Body of pancreas (tissue), 4 donors: ENCODE measurements around the gene SYVN1. TPM values are rescaled to one million over a fixed set of nuclear protein-coding genes. Genes with fewer than 3 reads are reported as not detected.

Experiments
- ATAC-seq: fragments of 150-250 bp; one replicate; pipeline ENCODE4 v1.9.1; 2016
- DNase-seq, 4 donors: peaks; one replicate each; pipeline ENCODE4 v3.0.0-alpha.2; 2019
- H3K27ac ChIP-seq, 4 donors: fragments of 200-600 bp; sonication (generic); 1 replicate in 3 of 4; 2 replicates in 1 of 4; pipeline versions ENCODE4 v1.5.1 to v1.6.1; 2016 to 2019; ENCODE audit warnings: mild to moderate bottlenecking in 1 of 4, mixed read lengths in 1 of 4, moderate library complexity in 1 of 4
- H3K27me3 ChIP-seq, 2 donors: fragments of 200-600 bp; sonication (generic); one replicate each; pipeline ENCODE4 v1.6.0; 2016; ENCODE audit warnings: mild to moderate bottlenecking in 1 of 2
- H3K36me3 ChIP-seq, 2 donors: fragments of 200-600 bp; sonication (generic); replicated peaks in 1 of 2; 2 replicates each; pipeline ENCODE4 v1.5.1; 2016; ENCODE audit warnings: low read depth in 2 of 2; ENCODE audit not compliant: insufficient read depth in 1 of 2
- H3K4me1 ChIP-seq: fragments of 200-600 bp; sonication (generic); one replicate; pipeline ENCODE4 v1.6.0; 2016
- H3K4me3 ChIP-seq, 2 donors: fragments of 200-600 bp; sonication (generic); 1 replicate in 1 of 2; 2 replicates in 1 of 2; pipeline ENCODE4 v1.5.1; 2016 to 2019
- H3K9me3 ChIP-seq, 3 donors: fragments of 200-600 bp; sonication (generic); 1 replicate in 2 of 3; 2 replicates in 1 of 3; pipeline ENCODE4 v1.5.1; 2016
- POLR2A ChIP-seq, 3 donors: fragments of 450-650 bp; IDR thresholded peaks; one replicate each; pipeline ENCODE4 v1.6.1; 2016; ENCODE audit warnings: antibody characterized with exemption in 3 of 3, mild to moderate bottlenecking in 2 of 3
- WGBS, 2 donors: methylation state at CpG; one replicate each; pipeline ENCODE4 v1.1.5; 2017; 5-methylcytosine and 5-hydroxymethylcytosine counted together
- intact Hi-C: fragments of 100-400 bp; cut with DNase I; formaldehyde crosslinking; loops from one replicate; pipeline ENCODE4 v1.15.1; 2023
- total RNA-seq, 2 donors: library from RNA; depleted of rRNA; stranded (reverse); fragments of >200 nt; gene quantifications; one replicate each; pipeline ENCODE4 v1.1.0, GENCODE V29; 2016
- TF ChIP-seq, protein P1 (sequence below), 7 experiments: fragments of 450-650 bp in 4 of 7; fragments of 200-600 bp in 3 of 7; sonication (generic) in 3 of 7; IDR thresholded peaks; one replicate each; pipeline ENCODE4 v1.5.1; 2016 to 2019; ENCODE audit warnings: antibody characterized with exemption in 7 of 7

SYVN1 gene
- total RNA-seq, 2 donors from 2014 or later: 41.0 to 97.2 TPM

GRCh38 chr11:65111744-65112545 is 22.4 kb downstream of the SYVN1 start, which contains the start of gene TM7SF2:
TM7SF2 (plus strand) TSS chr11:65111872; CDS start chr11:65112016, 144 bp downstream.
- WGBS, 2 donors: 0 to 1% methylated on average over 33 to 61 of the region's 64 CpGs
- Histone ChIP-seq H3K36me3 (peaks cover 0 to 7% of the 10 kb centered on the region in 2 donors), H3K4me1 (peaks cover 66% of the 10 kb centered on the region), H3K9me3 (no peaks in the 10 kb centered on the region), H3K4me3 (peak within 1 kb of the TSS; percentile 20 to 66), H3K27me3 (no peaks in the 10 kb centered on the region), H3K27ac (peak within 1 kb of the TSS; percentile 70 to 93 (median 88))
- TF ChIP-seq, protein P1, sequence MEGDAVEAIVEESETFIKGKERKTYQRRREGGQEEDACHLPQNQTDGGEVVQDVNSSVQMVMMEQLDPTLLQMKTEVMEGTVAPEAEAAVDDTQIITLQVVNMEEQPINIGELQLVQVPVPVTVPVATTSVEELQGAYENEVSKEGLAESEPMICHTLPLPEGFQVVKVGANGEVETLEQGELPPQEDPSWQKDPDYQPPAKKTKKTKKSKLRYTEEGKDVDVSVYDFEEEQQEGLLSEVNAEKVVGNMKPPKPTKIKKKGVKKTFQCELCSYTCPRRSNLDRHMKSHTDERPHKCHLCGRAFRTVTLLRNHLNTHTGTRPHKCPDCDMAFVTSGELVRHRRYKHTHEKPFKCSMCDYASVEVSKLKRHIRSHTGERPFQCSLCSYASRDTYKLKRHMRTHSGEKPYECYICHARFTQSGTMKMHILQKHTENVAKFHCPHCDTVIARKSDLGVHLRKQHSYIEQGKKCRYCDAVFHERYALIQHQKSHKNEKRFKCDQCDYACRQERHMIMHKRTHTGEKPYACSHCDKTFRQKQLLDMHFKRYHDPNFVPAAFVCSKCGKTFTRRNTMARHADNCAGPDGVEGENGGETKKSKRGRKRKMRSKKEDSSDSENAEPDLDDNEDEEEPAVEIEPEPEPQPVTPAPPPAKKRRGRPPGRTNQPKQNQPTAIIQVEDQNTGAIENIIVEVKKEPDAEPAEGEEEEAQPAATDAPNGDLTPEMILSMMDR (IDR thresholded peaks at IDR 0.05): peak in 1 of 7 experiments; percentile 7
- peak; percentile 97 to 99 (median 99) for TF ChIP-seq POLR2A (IDR thresholded peaks at IDR 0.05)
- peak; percentile 85 for ATAC-seq
- peak; percentile 98 to 99 (median 99) for DNase-seq
- intact Hi-C loops: no loop called here

DNA sequence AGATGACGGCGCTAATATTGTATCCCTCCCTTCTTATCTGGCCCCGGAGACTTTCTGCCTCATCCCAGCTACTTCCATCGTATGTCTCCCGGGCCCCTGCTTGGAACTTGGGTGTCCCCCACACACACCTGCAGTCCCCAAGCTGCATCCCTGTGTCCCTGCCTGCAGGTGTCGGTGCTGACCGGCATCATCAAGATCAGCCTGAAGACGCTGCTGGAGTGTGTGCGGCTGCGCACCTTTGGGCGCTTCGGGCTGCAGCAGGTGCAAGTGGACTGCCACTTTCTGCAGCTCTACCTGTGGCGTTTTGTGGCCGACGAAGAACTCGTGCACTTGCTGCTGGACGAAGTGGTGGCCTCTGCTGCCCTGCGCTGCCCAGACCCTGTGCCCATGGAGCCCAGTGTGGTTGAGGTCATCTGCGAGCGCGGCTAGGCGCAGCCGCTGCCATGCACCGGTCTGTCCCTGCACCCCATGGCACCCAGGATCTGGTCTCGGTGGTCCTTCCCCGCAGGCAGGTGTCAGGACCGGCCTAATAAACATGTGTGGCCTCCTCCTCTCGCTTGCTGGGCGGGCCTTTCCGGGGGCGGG is 23.1 kb downstream of the SYVN1 start:
- TF ChIP-seq, protein P1 (IDR thresholded peaks at IDR 0.05): no peak
- no peak for TF ChIP-seq POLR2A (IDR thresholded peaks at IDR 0.05)
- DNase-seq: peak in 1 of 4 donors; percentile 24
- WGBS, 2 donors: 51 to 57% methylated on average over 31 of the region's 31 CpGs
- peaks cover 59% of the 10 kb centered on the region for H3K4me1 ChIP-seq
- H3K27me3 ChIP-seq: no peaks in the 10 kb centered on the region
- intact Hi-C loops: no loop called here
- H3K9me3 ChIP-seq: no peaks in the 10 kb centered on the region
- no peak for ATAC-seq
- H3K36me3 ChIP-seq: peaks cover 0 to 7% of the 10 kb centered on the region in 2 donors
- H3K4me3 ChIP-seq: no peak overlapping the region
- H3K27ac ChIP-seq: peak overlapping the region in 3 of 4 donors; percentile 83 to 93 (median 92)

DNA sequence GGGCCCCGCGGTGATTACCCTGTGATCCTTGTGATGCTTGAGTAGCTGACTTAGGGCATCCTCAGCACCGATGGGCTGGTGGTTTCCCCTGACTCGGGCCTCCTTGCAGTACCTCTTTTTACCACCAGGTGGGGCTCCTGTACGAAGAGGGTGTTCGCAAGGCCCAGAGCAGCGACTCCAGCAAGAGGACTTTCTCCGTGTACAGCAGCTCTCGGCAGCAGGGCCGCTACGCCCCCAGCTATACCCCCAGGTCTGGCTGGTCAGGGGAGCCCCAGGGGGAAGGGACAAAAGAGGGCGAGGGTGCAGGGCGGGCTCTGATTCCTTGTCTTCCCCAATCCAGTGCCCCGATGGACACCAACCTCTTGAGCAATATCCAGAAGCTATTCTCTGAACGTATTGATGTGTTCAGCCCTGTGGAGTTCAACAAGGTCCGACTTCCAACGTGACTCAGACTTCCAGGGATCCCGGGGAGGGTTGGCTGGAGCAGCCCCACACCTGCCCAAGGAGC is 23.9 kb downstream of the SYVN1 start:
- 6 to 8% methylated on average over 17 to 18 of the region's 18 CpGs for WGBS, 2 donors
- Histone ChIP-seq H3K27ac (peak overlapping the region in 3 of 4 donors; percentile 42 to 93 (median 83)), H3K36me3 (peaks cover 0 to 7% of the 10 kb centered on the region in 2 donors), H3K4me3 (no peak overlapping the region), H3K4me1 (peaks cover 54% of the 10 kb centered on the region), H3K27me3 (no peaks in the 10 kb centered on the region), H3K9me3 (no peaks in the 10 kb centered on the region)
- TF ChIP-seq, protein P1 (IDR thresholded peaks at IDR 0.05): peak; percentile 94 to 99 (median 96)
- no peak for TF ChIP-seq POLR2A (IDR thresholded peaks at IDR 0.05)
- ATAC-seq: peak; percentile 37
- intact Hi-C loops: no loop called here
- DNase-seq: peak; percentile 88 to 94 (median 90)

- ATAC-seq: no peak
- 83 to 84% methylated on average over 20 to 33 of the region's 36 CpGs for WGBS, 2 donors
- TF ChIP-seq, protein P1 (IDR thresholded peaks at IDR 0.05): no peak
- TF ChIP-seq POLR2A (IDR thresholded peaks at IDR 0.05): no peak
- H3K36me3 ChIP-seq: peaks cover 0 to 7% of the 10 kb centered on the region in 2 donors
- DNase-seq: peak in 1 of 4 donors; percentile 5
- H3K27me3 ChIP-seq: no peaks in the 10 kb centered on the region
- peaks cover 54% of the 10 kb centered on the region for H3K4me1 ChIP-seq
- no peaks in the 10 kb centered on the region for H3K9me3 ChIP-seq
- no peak overlapping the region for H3K27ac ChIP-seq
- H3K4me3 ChIP-seq: no peak overlapping the region
- intact Hi-C loops: no loop called here
Measured at GRCh38 chr11:65109231-65110198, 24.8 kb downstream of the SYVN1 start.
